Activated naive CD8-positive, alpha-beta T cell treated with anti-CD3 and anti-CD28 coated beads, Interleukin-2, amount 50 U/mL, for 24 hours (primary cell): ENCODE data around the gene ATP1A2.
"Not testable (repeated sequence)": the region's sequence is repeated elsewhere in the genome, so short reads cannot be mapped to it uniquely, and the experiment has no call there.

Source experiments
- ATAC-seq: fragments of 150-1000 bp; cut with Tn5 transposase; one replicate; pipeline ENCODE4 v1.10.0; 2021
- DNase-seq: peaks from one replicate; pipeline ENCODE4 v3.0.0; 2021
- H3K27ac Mint-ChIP-seq: one replicate; pipeline ENCODE4 v1.8.0; 2021; ENCODE audit warnings: mild to moderate bottlenecking, mixed read lengths
- H3K27me3 Mint-ChIP-seq: one replicate; pipeline ENCODE4 v1.8.0; 2021; ENCODE audit warnings: mixed read lengths
- H3K36me3 Mint-ChIP-seq: one replicate; pipeline ENCODE4 v1.8.0; 2021; ENCODE audit warnings: low read depth, mixed read lengths
- H3K4me1 Mint-ChIP-seq: one replicate; pipeline ENCODE4 v1.8.0; 2021; ENCODE audit warnings: mixed read lengths
- H3K4me3 Mint-ChIP-seq: one replicate; pipeline ENCODE4 v1.8.0; 2021; ENCODE audit warnings: mild to moderate bottlenecking, moderate library complexity, mixed read lengths
- H3K9me3 Mint-ChIP-seq: one replicate; pipeline ENCODE4 v1.8.0; 2021; ENCODE audit warnings: mixed read lengths

ATP1A2 gene

DNA sequence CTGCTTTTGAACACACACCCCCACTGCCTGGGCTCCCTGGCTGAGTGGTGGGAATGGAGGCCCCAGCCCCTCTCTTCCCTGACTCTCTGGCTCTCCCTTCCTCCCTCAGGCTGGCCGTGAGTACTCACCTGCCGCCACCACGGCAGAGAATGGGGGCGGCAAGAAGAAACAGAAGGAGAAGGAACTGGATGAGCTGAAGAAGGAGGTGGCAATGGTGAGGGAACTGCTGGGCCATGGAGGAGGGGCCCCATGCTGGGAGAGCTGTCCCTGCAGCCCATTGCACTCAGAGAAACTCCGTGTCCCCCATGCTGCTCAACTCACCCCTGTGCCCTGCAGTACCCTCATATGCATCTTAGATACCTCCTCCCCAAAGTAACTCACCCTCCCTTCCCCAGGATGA lies 5.2 kb downstream of the ATP1A2 start:
- H3K27me3 Mint-ChIP-seq, result peaks cover 12% of the 10 kb centered on the region

DNA sequence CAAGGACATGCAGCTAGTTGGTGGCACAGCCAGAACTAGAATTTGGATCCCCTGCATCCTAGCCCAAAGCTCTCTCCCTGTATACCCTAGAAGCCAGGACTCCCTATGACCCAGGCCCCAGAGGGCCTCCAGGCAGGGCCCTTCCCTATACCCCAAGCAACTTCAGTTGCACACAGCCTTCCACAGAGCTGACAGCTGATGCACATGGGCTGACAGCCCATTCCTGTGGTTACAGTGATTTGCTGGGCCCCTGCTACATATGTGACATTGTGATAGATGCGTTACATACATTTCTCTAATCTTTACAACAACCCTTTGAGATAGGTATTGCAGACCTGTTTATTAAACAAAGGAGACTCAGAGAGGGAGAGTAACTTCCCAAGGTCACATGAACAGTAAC lies 5.8 kb downstream of the ATP1A2 start:
- Mint-ChIP-seq H3K27me3 (peaks cover 9% of the 10 kb centered on the region), H3K27ac (no peak overlapping the region), H3K4me1 (no peaks in the 10 kb centered on the region), H3K36me3 (no peaks in the 10 kb centered on the region), H3K9me3 (no peaks in the 10 kb centered on the region), H3K4me3 (no peak overlapping the region)
- ATAC-seq (no peak), DNase-seq (no peak)

More for the DNA sequence above, 5.2 kb downstream of the ATP1A2 start:
- H3K27ac Mint-ChIP-seq, result no peak overlapping the region
- no peaks in the 10 kb centered on the region for H3K4me1 Mint-ChIP-seq
- no peak overlapping the region for H3K4me3 Mint-ChIP-seq
- ATAC-seq, result no peak
- H3K36me3 Mint-ChIP-seq, result no peaks in the 10 kb centered on the region
- no peak for DNase-seq
- no peaks in the 10 kb centered on the region for H3K9me3 Mint-ChIP-seq

DNA sequence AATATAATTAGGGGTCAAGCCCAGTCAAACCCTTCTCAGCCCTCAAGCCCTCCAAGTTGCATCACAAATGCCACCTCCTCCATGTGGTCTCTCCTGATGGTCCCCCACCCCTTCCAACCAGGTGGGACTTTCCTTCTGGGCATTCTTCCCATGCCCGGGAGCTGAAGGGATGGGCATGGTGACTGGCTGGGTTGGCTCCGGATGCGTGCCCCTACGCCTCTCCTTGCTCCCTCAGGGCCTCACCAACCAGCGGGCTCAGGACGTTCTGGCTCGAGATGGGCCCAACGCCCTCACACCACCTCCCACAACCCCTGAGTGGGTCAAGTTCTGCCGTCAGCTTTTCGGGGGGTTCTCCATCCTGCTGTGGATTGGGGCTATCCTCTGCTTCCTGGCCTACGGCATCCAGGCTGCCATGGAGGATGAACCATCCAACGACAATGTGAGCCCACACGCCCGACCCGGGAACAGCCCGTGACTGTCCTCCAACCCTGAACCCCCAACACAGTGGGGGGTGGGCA lies 7.5 kb downstream of the ATP1A2 start:
- ATAC-seq, result no peak
- no peaks in the 10 kb centered on the region for H3K36me3 Mint-ChIP-seq
- no peaks in the 10 kb centered on the region for H3K4me1 Mint-ChIP-seq
- no peaks in the 10 kb centered on the region for H3K9me3 Mint-ChIP-seq
- no peak overlapping the region for H3K4me3 Mint-ChIP-seq
- no peak overlapping the region for H3K27ac Mint-ChIP-seq
- H3K27me3 Mint-ChIP-seq, result peaks cover 2% of the 10 kb centered on the region
- no peak for DNase-seq

DNA sequence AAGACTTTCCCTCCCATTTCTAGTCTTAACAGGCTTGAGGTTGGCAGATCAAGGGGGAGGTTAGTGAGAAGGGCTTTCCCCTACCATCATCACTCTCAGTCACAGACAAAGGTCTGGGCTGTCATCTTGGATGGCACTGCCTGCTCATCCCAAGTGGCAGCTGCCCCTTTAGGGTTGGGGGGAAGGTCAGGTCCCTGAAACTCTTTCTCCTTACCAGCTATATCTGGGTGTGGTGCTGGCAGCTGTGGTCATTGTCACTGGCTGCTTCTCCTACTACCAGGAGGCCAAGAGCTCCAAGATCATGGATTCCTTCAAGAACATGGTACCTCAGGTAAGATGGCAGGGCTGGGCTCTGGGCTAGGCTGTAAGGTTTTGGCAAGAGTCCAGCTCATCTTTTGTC lies 8.2 kb downstream of the ATP1A2 start:
- Mint-ChIP-seq H3K27ac (no peak overlapping the region), H3K4me1 (no peaks in the 10 kb centered on the region), H3K9me3 (no peaks in the 10 kb centered on the region), H3K4me3 (no peak overlapping the region), H3K36me3 (no peaks in the 10 kb centered on the region), H3K27me3 (peaks cover 2% of the 10 kb centered on the region)
- DNase-seq, result no peak
- ATAC-seq, result no peak

DNA sequence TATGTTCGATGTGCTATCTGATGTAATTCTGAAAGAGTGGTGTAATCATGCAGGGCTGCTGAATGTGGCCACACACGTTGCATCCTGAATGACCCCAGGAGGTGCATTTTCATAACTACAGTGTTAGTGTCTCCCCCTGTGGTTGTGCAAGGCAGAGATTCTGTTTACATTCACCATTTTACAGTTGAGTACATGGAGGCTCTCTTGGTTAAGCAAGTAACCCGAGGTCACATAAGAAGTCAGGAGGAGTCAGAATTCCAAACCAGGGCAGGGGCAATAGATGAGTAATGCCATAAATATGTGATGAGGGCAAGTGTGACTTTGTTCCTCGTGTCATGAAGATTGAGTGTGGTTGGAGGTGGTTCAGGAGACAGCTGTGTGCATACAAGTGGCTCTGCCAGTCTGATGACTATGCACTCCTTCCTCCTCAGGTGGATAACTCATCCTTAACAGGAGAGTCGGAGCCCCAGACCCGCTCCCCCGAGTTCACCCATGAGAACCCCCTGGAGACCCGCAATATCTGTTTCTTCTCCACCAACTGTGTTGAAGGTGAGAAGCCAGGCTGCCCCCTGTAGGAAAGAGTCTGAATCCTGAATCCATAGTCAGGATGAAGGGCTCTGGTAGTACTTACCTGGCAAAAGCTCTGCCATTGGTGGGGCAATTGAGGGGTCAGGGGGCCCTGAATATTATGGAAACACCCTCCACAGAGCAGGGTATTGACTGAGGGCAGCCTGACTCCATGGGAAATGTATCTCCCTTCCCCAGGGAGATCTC lies 9.3 kb downstream of the ATP1A2 start:
- H3K4me3 Mint-ChIP-seq, result no peak overlapping the region
- H3K27me3 Mint-ChIP-seq, result peaks cover 2% of the 10 kb centered on the region
- H3K4me1 Mint-ChIP-seq, result no peaks in the 10 kb centered on the region
- H3K27ac Mint-ChIP-seq, result no peak overlapping the region
- H3K9me3 Mint-ChIP-seq, result no peaks in the 10 kb centered on the region
- DNase-seq (no peak), ATAC-seq (no peak)
- H3K36me3 Mint-ChIP-seq, result no peaks in the 10 kb centered on the region

DNA sequence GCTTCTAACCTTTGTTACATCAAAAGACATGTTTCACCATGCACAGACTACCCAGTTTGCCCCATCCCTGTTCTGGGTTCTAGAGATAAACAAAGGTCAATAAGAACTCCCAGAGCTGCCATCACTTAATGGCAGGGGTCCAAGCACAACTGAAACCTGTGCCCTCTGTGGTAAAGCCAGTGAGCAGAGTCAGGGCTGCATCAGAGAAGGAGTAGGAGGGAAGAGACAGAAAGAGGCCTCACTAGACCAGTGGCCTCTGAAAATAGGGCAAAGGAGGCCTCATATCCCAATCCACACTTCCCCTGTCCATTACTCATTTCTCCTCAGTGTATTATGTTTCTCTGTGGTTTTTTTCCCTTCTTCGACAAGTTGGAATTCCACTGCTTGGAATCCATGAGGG lies 10.2 kb downstream of the ATP1A2 start:
- Mint-ChIP-seq H3K4me1 (no peaks in the 10 kb centered on the region), H3K27me3 (peaks cover 2% of the 10 kb centered on the region), H3K36me3 (no peaks in the 10 kb centered on the region), H3K4me3 (no peak overlapping the region), H3K27ac (no peak overlapping the region), H3K9me3 (no peaks in the 10 kb centered on the region)
- DNase-seq, result no peak
- no peak for ATAC-seq

DNA sequence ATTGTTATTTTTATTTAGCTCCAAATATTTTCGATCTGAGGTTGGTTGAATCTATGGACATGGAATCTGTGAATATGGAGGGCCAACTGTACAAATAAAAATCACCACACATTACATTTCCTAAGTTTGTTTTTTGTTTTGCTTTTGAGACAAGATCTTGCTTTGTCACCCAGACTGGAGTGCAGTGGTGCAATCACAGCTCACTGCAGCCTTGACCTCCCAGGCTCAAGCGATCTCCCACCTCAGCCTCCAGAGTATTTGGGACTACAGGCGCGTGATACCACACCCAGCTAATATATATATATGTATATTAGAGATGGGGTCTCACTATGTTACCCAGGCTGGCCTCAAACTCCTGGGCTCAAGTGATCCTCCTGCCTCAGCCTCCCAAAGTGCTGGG lies 10.8 kb downstream of the ATP1A2 start:
- not testable (repeated sequence) for H3K9me3 Mint-ChIP-seq, H3K4me1 Mint-ChIP-seq, H3K27me3 Mint-ChIP-seq, H3K27ac Mint-ChIP-seq, ATAC-seq, H3K36me3 Mint-ChIP-seq, H3K4me3 Mint-ChIP-seq, DNase-seq

DNA sequence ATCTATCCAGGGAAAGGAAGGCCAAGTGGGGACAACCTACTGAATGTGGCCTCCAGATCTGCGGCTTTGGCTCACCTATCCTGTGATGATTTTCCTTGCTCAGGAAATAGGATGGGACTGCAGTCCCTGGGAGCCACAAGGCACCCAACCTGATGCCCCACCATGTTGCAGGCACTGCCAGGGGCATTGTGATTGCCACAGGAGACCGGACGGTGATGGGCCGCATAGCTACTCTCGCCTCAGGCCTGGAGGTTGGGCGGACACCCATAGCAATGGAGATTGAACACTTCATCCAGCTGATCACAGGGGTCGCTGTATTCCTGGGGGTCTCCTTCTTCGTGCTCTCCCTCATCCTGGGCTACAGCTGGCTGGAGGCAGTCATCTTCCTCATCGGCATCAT lies 11.8 kb downstream of the ATP1A2 start:
- no peak for DNase-seq
- ATAC-seq, result no peak
- no peaks in the 10 kb centered on the region for H3K9me3 Mint-ChIP-seq
- H3K4me1 Mint-ChIP-seq, result no peaks in the 10 kb centered on the region
- no peak overlapping the region for H3K27ac Mint-ChIP-seq
- no peaks in the 10 kb centered on the region for H3K36me3 Mint-ChIP-seq
- no peak overlapping the region for H3K4me3 Mint-ChIP-seq
- peaks cover 2% of the 10 kb centered on the region for H3K27me3 Mint-ChIP-seq

DNA sequence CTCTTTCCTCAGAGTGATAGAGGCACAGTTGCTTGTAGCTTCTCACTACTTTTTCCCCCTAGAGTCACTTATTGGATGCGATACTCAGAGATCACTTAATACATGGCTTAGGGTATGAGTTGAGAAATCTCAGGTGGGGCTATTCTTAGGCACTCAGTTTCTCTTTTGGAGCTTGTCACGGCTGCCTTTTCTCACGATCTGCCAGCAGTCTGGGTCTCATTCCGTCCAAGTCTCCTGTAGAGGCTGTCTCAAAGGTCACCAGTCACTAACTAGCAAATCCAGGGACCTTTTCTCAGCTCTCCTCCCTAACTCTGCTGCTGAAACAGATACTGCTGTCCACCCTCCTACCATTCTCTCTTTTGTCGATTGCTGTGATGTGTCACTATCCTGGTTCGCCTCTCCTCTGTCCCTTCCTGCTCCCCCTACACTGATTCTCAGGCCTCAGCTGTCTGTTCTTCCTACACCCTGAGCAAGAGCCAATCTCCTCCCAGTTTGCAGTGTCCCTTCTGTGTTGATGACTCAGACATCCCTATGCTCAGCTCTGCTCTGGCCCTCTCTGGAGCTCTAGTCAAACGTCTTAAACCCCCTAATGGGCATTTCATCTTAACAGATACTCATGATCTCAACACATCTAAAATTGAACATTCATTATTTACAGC lies 12.4 kb downstream of the ATP1A2 start:
- Mint-ChIP-seq H3K27ac (no peak overlapping the region), H3K36me3 (no peaks in the 10 kb centered on the region), H3K27me3 (peaks cover 2% of the 10 kb centered on the region), H3K4me1 (no peaks in the 10 kb centered on the region), H3K4me3 (no peak overlapping the region), H3K9me3 (no peaks in the 10 kb centered on the region)
- ATAC-seq (peak; percentile 51), DNase-seq (no peak)

DNA sequence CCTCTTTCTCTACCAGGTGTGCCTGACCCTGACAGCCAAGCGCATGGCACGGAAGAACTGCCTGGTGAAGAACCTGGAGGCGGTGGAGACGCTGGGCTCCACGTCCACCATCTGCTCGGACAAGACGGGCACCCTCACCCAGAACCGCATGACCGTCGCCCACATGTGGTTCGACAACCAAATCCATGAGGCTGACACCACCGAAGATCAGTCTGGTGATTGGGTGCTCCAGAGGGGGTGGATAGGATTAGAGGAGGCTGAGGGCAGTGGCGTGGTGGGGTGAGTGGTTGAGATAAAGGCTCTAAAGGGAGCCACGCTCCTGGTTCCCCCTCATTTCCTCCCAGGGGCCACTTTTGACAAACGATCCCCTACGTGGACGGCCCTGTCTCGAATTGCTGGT lies 13.1 kb downstream of the ATP1A2 start:
- DNase-seq (no peak), ATAC-seq (no peak)
- Mint-ChIP-seq H3K27me3 (peaks cover 2% of the 10 kb centered on the region), H3K36me3 (no peaks in the 10 kb centered on the region), H3K27ac (no peak overlapping the region), H3K4me3 (no peak overlapping the region), H3K4me1 (no peaks in the 10 kb centered on the region), H3K9me3 (no peaks in the 10 kb centered on the region)

DNA sequence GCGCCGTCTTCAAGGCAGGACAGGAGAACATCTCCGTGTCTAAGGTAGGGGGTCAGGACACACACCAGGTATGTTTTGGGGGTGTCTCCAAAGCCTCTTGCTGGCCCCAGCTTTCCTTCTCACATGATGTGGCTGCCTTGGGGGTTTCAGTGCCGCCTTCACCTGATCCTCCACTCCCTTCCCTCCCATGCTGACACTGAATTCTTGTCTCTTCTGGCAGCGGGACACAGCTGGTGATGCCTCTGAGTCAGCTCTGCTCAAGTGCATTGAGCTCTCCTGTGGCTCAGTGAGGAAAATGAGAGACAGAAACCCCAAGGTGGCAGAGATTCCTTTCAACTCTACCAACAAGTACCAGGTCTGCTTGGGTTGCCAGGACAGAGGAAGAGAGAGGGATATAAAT lies 13.5 kb downstream of the ATP1A2 start:
- Mint-ChIP-seq H3K4me3 (no peak overlapping the region), H3K27ac (no peak overlapping the region), H3K4me1 (no peaks in the 10 kb centered on the region), H3K27me3 (peaks cover 2% of the 10 kb centered on the region), H3K9me3 (no peaks in the 10 kb centered on the region), H3K36me3 (no peaks in the 10 kb centered on the region)
- no peak for ATAC-seq
- no peak for DNase-seq

DNA sequence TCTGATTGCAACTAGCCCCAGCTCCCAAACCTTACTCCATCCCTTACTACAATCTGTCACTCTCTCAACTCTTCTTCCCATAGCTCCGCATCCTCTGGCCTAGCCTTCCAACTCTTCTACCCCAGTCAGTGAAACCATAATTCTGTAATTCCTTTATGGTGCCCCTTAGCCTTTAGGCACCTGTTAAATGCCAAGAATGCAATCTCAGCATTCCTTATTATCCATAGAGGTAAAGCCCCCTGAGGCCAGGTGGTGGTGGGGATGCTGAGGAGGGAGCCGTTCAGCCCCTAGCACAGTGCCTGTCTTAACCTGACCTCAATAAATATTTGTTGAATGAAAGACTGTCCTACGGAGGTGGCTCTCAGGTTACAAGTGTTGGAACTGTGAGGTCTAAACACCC lies 14.0 kb downstream of the ATP1A2 start:
- H3K27me3 Mint-ChIP-seq, result peaks cover 2% of the 10 kb centered on the region
- DNase-seq, result no peak
- H3K27ac Mint-ChIP-seq, result no peak overlapping the region

DNA sequence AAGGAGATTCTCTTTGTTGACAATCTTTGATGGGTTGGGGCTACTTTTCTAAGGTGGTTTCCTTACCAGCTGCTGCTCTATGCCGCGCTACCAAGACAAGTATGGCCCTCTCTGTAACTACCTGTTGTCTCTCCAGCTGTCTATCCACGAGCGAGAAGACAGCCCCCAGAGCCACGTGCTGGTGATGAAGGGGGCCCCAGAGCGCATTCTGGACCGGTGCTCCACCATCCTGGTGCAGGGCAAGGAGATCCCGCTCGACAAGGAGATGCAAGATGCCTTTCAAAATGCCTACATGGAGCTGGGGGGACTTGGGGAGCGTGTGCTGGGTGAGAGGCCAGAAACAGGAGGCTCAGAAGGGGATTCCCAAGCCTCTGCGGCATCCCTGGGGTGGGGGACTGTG lies 14.4 kb downstream of the ATP1A2 start:
- DNase-seq (no peak), ATAC-seq (no peak)
- H3K27ac Mint-ChIP-seq, result no peak overlapping the region
- no peaks in the 10 kb centered on the region for H3K9me3 Mint-ChIP-seq
- H3K4me3 Mint-ChIP-seq, result no peak overlapping the region
- H3K4me1 Mint-ChIP-seq, result no peaks in the 10 kb centered on the region
- no peaks in the 10 kb centered on the region for H3K27me3 Mint-ChIP-seq
- no peaks in the 10 kb centered on the region for H3K36me3 Mint-ChIP-seq

More for the DNA sequence above, 14.0 kb downstream of the ATP1A2 start:
- H3K4me1 Mint-ChIP-seq, result no peaks in the 10 kb centered on the region
- no peak for ATAC-seq
- no peak overlapping the region for H3K4me3 Mint-ChIP-seq
- H3K36me3 Mint-ChIP-seq, result no peaks in the 10 kb centered on the region
- no peaks in the 10 kb centered on the region for H3K9me3 Mint-ChIP-seq

DNA sequence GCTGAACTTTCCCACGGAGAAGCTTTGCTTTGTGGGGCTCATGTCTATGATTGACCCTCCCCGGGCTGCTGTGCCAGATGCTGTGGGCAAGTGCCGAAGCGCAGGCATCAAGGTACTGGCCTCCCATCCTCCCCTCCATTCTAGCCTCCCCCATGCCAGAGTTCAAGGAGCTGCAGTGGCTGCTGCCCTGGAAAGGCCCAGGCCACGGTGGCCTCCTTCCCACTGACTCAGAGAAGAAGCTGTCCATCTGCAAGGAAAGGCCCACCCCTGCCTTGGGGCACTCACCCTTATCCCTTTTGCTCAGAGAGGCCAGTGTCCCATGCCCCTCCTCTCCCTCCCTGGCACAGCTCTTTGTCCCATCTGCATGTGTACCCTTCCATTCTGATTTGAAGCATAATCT lies 14.9 kb downstream of the ATP1A2 start:
- no peaks in the 10 kb centered on the region for H3K9me3 Mint-ChIP-seq
- ATAC-seq, result no peak
- H3K27me3 Mint-ChIP-seq, result no peaks in the 10 kb centered on the region
- H3K4me1 Mint-ChIP-seq, result no peaks in the 10 kb centered on the region
- no peak for DNase-seq
- H3K36me3 Mint-ChIP-seq, result no peaks in the 10 kb centered on the region
- H3K4me3 Mint-ChIP-seq, result no peak overlapping the region
- H3K27ac Mint-ChIP-seq, result no peak overlapping the region

DNA sequence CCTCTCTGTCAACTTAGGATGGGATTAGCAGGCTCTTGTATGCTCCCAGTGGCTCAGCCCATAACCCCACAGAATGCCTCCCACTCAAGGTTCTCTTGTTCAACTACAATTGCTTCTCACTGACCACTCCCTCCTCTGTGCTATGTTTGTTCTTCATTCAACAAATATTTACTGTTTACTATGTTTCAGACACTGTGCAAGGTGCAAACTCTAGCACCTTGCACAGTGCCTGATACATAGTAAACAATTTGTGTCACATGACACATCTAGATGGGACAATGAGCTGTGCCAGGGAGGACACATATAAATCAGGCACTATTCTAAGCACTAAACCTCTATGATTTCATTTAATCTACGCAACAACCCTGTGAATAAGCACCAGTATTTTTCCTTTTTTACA lies 15.4 kb downstream of the ATP1A2 start:
- DNase-seq, result no peak
- Mint-ChIP-seq H3K4me1 (no peaks in the 10 kb centered on the region), H3K27me3 (no peaks in the 10 kb centered on the region), H3K9me3 (no peaks in the 10 kb centered on the region), H3K27ac (no peak overlapping the region), H3K4me3 (no peak overlapping the region), H3K36me3 (no peaks in the 10 kb centered on the region)
- ATAC-seq, result no peak
